ENCODE data around the gene SF3A1.

GRCh38 chr22:30382340-30382739 lies 25.6 kb upstream of the SF3A1 start:
- no peak for TF ChIP-seq POLR2A (IDR thresholded peaks at IDR 0.05; ENCODE audit: low read depth, low read length)
- no peak for TF ChIP-seq TAF1 (IDR thresholded peaks at IDR 0.05; ENCODE audit: low read depth, low read length)
- no peak for TF ChIP-seq POLR2AphosphoS5 (IDR thresholded peaks at IDR 0.05; ENCODE audit: low read depth, low read length)
- TF ChIP-seq POU2F2 (IDR thresholded peaks at IDR 0.05; ENCODE audit: low read depth, low read length), result no peak
- TF ChIP-seq SPI1 (IDR thresholded peaks at IDR 0.05; ENCODE audit: low read depth, low read length), result no peak
